CD4-positive, alpha-beta memory T cell (primary cell): ENCODE measurements around the gene RALGDS. TPM values are rescaled to one million over a fixed set of nuclear protein-coding genes. Genes with fewer than 3 reads are reported as not detected.

Source experiments
- CTCF ChIA-PET: fragments of 350-600 bp; sonication (Branson Sonifier 250); formaldehyde crosslinking; loops from one replicate; lab custom pipeline; 2021; ENCODE audit warnings: inconsistent platforms; ENCODE audit not compliant: partially characterized antibody; lab: Charles Lee
- POLR2A ChIA-PET: fragments of 350-600 bp; sonication (Branson Sonifier 250); formaldehyde crosslinking; loops from one replicate; lab custom pipeline; 2021; ENCODE audit not compliant: partially characterized antibody; lab: Charles Lee
- DNase-seq, 5 donors: peaks; one replicate each; pipeline versions ENCODE4 v3.0.0 to v3.0.0-alpha.2; 2020 to 2022; ENCODE audit warnings: mixed read lengths in 1 of 5
- H3K27ac ChIP-seq: one replicate; pipeline ENCODE4 v1.7.0; 2013; ENCODE audit warnings: low read depth, low read length
- H3K27me3 ChIP-seq: 2 replicates; pipeline ENCODE4 v1.7.0; 2013; ENCODE audit warnings: mild to moderate bottlenecking, low read length, moderate library complexity; ENCODE audit not compliant: insufficient read depth
- H3K36me3 ChIP-seq: 2 replicates; pipeline ENCODE4 v1.7.0; 2013; ENCODE audit warnings: mild to moderate bottlenecking, low read length, moderate library complexity; ENCODE audit not compliant: insufficient read depth
- H3K4me1 ChIP-seq: 2 replicates; pipeline ENCODE4 v1.7.0; 2013; ENCODE audit warnings: mild to moderate bottlenecking, low read length, moderate library complexity; ENCODE audit not compliant: insufficient read depth
- H3K4me3 ChIP-seq, 2 donors: one replicate each; pipeline ENCODE4 v1.7.0; 2013; ENCODE audit warnings: low read length in 2 of 2, mild to moderate bottlenecking in 1 of 2
- H3K9me3 ChIP-seq, 2 donors: one replicate each; pipeline ENCODE4 v1.7.0; 2013; ENCODE audit warnings: low read length in 2 of 2, control low read depth in 1 of 2; ENCODE audit not compliant: control insufficient read depth in 1 of 2
- H3K27ac Mint-ChIP-seq, 7 donors: one replicate each; pipeline ENCODE4 v1.8.0; 2020 to 2021; ENCODE audit warnings: mixed read lengths in 7 of 7, mild to moderate bottlenecking in 6 of 7, inconsistent platforms in 3 of 7, moderate library complexity in 3 of 7
- H3K27me3 Mint-ChIP-seq, 2 donors: one replicate each; pipeline ENCODE4 v1.8.0; 2020 to 2021; ENCODE audit warnings: mixed read lengths in 2 of 2
- H3K36me3 Mint-ChIP-seq, 2 donors: one replicate each; pipeline ENCODE4 v1.8.0; 2020 to 2021; ENCODE audit warnings: mixed read lengths in 2 of 2, inconsistent platforms in 1 of 2, mild to moderate bottlenecking in 1 of 2
- H3K4me1 Mint-ChIP-seq, 4 donors: one replicate each; pipeline ENCODE4 v1.8.0; 2020 to 2021; ENCODE audit warnings: mixed read lengths in 4 of 4, mild to moderate bottlenecking in 1 of 4
- H3K4me3 Mint-ChIP-seq, 8 donors: one replicate each; pipeline ENCODE4 v1.8.0; 2020 to 2021; ENCODE audit warnings: mixed read lengths in 8 of 8, mild to moderate bottlenecking in 7 of 8, moderate library complexity in 6 of 8, inconsistent platforms in 3 of 8
- H3K9me3 Mint-ChIP-seq, 8 donors: one replicate each; pipeline ENCODE4 v1.8.0; 2020 to 2021; ENCODE audit warnings: mixed read lengths in 8 of 8, mild to moderate bottlenecking in 5 of 8, inconsistent platforms in 3 of 8, moderate library complexity in 1 of 8
- intact Hi-C: fragments of 100-400 bp; cut with micrococcal nuclease; formaldehyde crosslinking; loops from one replicate; pipeline ENCODE4 v1.15.1; 2023
- polyA plus RNA-seq, 2 donors: library from polyadenylated mRNA; unstranded; fragments of 300-500 nt; fragmentation: Illumina TruSeq; gene quantifications; one replicate each; pipeline ENCODE4 v1.2.3, GENCODE V29; 2021
- total RNA-seq, 2 experiments: library from RNA; stranded (reverse); gene quantifications; one replicate each; pipeline ENCODE4 v1.2.3, GENCODE V29; 2021

Gene RALGDS
- total and polyA plus RNA-seq, 4 experiments from 2014 or later = 27.9 to 131 (median 95.2) TPM

DNA sequence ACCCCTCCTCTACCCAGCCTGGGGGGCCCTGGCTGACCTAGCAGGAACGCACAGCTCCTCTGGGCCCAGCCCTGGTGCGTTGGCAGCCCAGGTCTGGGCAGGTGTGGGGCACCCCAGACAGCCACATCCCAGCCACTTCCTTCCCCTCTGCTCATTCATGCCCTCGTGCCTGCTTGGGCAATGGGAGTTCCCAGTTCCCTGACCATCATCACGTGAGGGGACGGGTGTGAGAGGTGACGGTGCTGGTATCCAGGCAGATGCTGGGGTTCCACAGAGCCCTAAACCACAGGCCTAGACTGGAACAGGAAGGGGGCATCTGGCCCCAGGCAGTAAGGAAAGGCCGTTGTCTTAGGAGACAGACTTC, 8.4 kb downstream of the RALGDS start:
- Histone ChIP-seq H3K4me3 (no peak overlapping the region), H3K4me1 (peaks cover 55% of the 10 kb centered on the region), H3K36me3 (peaks cover 46% of the 10 kb centered on the region), H3K27ac (peak overlapping the region; percentile 36), H3K27me3 (no peaks in the 10 kb centered on the region), H3K9me3 (no peaks in the 10 kb centered on the region)
- CTCF ChIA-PET = interaction anchor here (30.1 kb wide), 1 partner anchor 39 kb away, joined by 596 read pairs; no protein-coding TSS in a partner anchor
- H3K27me3 Mint-ChIP-seq = no peaks in the 10 kb centered on the region
- H3K4me1 Mint-ChIP-seq = peaks cover 7 to 52% (median 30%) of the 10 kb centered on the region in 4 donors
- no peaks in the 10 kb centered on the region for H3K9me3 Mint-ChIP-seq
- peak overlapping the region; percentile 12 to 87 (median 76) for H3K27ac Mint-ChIP-seq
- peaks cover 8 to 39% of the 10 kb centered on the region in 2 donors for H3K36me3 Mint-ChIP-seq
- intact Hi-C loops = no loop called here
- peak in 3 of 5 donors; percentile 22 to 84 (median 35) for DNase-seq
- peak overlapping the region in 1 of 8 donors; percentile 25 for H3K4me3 Mint-ChIP-seq
- POLR2A ChIA-PET = interaction anchor here (25.7 kb wide), 1 partner anchor 35 kb away, joined by 345 read pairs; no protein-coding TSS in a partner anchor

DNA sequence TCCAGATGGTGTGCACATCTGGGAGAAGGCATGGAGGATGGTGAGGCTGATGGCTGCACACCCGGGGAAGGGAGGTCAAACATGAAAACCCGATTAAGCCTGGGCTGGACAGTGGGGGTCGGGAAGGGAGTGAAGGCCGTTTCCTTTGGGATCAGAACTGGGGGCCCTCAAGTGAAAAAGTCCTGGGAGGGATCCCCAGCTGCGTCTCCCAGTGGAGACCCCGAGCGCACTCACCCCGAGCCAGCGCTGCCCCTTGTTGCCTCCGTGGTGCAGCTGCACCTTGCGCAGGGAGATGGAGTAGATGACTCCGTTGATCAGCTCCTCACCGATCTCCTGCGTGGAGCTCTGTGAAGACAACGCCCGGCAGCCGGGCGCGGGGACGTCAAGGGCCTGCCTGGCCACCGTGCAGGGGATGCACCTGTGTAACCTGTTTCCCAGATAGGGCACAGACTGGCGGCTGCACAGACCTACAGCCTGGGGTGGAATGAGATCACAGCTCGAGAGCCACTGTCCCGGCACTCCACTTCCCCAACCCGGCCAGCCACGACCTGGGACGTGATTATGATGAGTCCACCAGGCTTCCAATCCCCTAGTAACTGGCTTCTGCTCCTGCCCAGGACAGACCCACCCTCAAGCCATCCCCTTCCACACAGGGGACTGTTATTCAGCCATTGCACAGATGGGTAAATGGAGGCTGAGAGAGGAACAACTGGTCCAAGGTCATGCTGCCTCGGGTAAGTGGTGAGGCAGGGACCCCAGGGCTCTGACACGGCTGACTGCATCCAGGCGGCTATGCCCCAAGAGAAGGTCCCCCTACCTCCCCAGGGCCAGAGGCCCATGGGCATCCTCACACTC, 9.0 kb downstream of the RALGDS start:
- Histone ChIP-seq H3K4me1 (peaks cover 49% of the 10 kb centered on the region), H3K27ac (peak overlapping the region; percentile 36), H3K4me3 (no peak overlapping the region), H3K27me3 (no peaks in the 10 kb centered on the region), H3K36me3 (peaks cover 49% of the 10 kb centered on the region), H3K9me3 (no peaks in the 10 kb centered on the region)
- Mint-ChIP-seq H3K4me1 (peaks cover 7 to 46% (median 26%) of the 10 kb centered on the region in 4 donors), H3K27ac (peak overlapping the region in 4 of 7 donors; percentile 12 to 87 (median 78)), H3K4me3 (no peak overlapping the region), H3K27me3 (no peaks in the 10 kb centered on the region), H3K9me3 (no peaks in the 10 kb centered on the region), H3K36me3 (peaks cover 9 to 41% of the 10 kb centered on the region in 2 donors)
- DNase-seq = no peak
- ChIA-PET CTCF (interaction anchor here (1.3 to 30.1 kb wide), 3 partner anchors 10 to 40 kb away, joined by 3 to 596 read pairs (median 3); no protein-coding TSS in a partner anchor), POLR2A (interaction anchor here (25.7 kb wide), 1 partner anchor 35 kb away, joined by 345 read pairs; no protein-coding TSS in a partner anchor)
- intact Hi-C loops = no loop called here

DNA sequence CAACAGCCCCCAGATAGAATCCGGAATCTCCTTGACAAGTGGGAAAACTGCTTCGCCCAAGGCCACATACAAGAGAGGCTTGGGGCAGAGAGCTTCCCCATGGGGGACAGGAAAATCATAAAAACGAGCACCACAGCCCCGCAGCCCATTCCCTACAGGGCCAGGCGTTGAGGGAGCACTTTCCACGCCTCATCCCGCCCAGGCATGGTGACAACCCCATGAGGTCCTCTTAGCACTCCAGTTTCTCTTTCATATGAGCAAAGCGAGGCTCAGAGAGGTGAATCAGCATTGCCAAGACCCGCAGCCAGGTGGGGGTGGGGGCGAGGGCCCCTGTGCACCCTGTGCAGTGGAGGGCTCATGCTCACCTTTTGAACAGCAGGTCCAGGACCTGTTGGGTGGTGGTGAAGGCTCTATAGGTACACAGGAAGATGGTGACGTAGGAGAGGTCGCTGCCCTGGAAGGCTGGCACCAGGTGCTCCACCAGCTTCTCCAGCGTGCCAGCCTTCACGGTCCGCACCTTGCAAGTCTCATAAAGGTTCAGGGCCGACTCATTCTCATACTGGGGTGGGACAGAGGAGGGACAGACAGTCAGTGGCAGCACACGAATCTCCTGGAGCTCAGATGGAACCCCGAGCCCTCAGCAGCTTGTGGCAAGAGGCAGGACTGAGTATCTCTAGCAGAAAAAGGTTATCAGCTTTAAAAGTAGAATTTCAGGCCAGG, 10.9 kb downstream of the RALGDS start:
- Histone ChIP-seq H3K9me3 (no peaks in the 10 kb centered on the region), H3K36me3 (peaks cover 62% of the 10 kb centered on the region), H3K4me3 (no peak overlapping the region), H3K27me3 (no peaks in the 10 kb centered on the region), H3K27ac (no peak overlapping the region), H3K4me1 (peaks cover 30% of the 10 kb centered on the region)
- H3K27ac Mint-ChIP-seq = peak overlapping the region in 2 of 7 donors; percentile 24 to 56
- H3K36me3 Mint-ChIP-seq = peaks cover 14 to 46% of the 10 kb centered on the region in 2 donors
- H3K9me3 Mint-ChIP-seq = no peaks in the 10 kb centered on the region
- no peak for DNase-seq
- H3K4me1 Mint-ChIP-seq = peaks cover 4 to 31% (median 16%) of the 10 kb centered on the region in 4 donors
- ChIA-PET CTCF (interaction anchor here (1.2 to 30.1 kb wide), 3 partner anchors 8 to 42 kb away, joined by 3 to 596 read pairs (median 3); no protein-coding TSS in a partner anchor), POLR2A (interaction anchor here (1.4 to 25.7 kb wide), 4 partner anchors 9 to 37 kb away, joined by 7 to 345 read pairs (median 7); partner anchors contain the start of gene RALGDS)
- intact Hi-C loops = no loop called here
- no peak overlapping the region for H3K4me3 Mint-ChIP-seq
- H3K27me3 Mint-ChIP-seq = no peaks in the 10 kb centered on the region

DNA sequence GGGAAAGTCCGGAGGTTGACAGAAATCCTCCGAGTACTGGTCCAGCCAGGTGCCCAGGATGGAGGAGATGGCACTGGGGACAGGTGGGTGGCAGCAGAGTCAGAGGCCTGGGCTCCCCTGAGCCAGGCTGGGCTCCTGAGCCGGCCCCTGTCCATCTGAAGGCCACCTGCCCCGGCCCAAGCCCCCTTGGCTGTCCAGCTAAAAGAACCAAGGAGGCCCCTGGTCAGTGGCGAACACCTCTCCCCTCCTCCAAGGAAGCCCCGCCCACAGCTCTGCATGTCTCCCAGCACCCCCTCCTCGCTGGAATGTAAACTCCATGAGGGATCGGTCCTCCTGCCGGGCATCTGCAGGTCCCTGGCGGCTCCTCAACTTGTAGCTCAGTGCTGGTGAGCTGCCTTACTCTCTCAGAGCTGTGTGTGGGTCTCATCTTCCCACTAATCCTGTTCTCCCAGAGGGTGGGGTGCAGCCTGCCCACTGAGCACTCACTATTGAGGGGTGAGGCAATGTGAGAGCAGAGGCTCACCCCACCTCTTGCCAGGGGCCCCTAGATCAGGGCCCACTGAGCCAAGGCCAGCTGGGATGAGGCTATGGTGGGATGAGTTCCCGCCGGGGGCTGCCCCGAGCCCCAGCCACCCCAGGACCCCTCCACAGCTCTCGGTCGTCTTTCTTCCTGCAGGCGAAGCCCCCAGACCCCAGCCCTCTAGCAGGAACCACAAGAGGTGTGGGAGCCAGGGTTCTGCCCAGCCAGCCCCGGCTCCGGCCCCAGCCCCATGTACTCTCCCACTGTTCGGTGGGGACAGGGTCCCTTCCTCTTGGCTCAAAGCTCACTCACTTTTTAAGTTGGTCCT, 12.0 kb downstream of the RALGDS start:
- no peaks in the 10 kb centered on the region for H3K27me3 ChIP-seq
- peak in 1 of 5 donors; percentile 16 for DNase-seq
- peaks cover 70% of the 10 kb centered on the region for H3K36me3 ChIP-seq
- peaks cover 2 to 21% (median 10%) of the 10 kb centered on the region in 4 donors for H3K4me1 Mint-ChIP-seq
- no peaks in the 10 kb centered on the region for H3K9me3 ChIP-seq
- H3K4me3 ChIP-seq = no peak overlapping the region
- H3K27ac Mint-ChIP-seq = peak overlapping the region in 2 of 7 donors; percentile 41 to 72
- H3K4me1 ChIP-seq = peaks cover 19% of the 10 kb centered on the region
- POLR2A ChIA-PET = interaction anchor here (1.0 to 25.7 kb wide), 4 partner anchors 12 to 78 kb away, joined by 3 to 345 read pairs (median 6); partner anchors contain the start of genes GTF3C5 and RALGDS
- intact Hi-C loops = no loop called here
- H3K27me3 Mint-ChIP-seq = no peaks in the 10 kb centered on the region
- no peak overlapping the region for H3K4me3 Mint-ChIP-seq
- H3K9me3 Mint-ChIP-seq = no peaks in the 10 kb centered on the region
- CTCF ChIA-PET = interaction anchor here (30.1 kb wide), 1 partner anchor 43 kb away, joined by 596 read pairs; no protein-coding TSS in a partner anchor
- H3K27ac ChIP-seq = no peak overlapping the region
- peaks cover 17 to 55% of the 10 kb centered on the region in 2 donors for H3K36me3 Mint-ChIP-seq

DNA sequence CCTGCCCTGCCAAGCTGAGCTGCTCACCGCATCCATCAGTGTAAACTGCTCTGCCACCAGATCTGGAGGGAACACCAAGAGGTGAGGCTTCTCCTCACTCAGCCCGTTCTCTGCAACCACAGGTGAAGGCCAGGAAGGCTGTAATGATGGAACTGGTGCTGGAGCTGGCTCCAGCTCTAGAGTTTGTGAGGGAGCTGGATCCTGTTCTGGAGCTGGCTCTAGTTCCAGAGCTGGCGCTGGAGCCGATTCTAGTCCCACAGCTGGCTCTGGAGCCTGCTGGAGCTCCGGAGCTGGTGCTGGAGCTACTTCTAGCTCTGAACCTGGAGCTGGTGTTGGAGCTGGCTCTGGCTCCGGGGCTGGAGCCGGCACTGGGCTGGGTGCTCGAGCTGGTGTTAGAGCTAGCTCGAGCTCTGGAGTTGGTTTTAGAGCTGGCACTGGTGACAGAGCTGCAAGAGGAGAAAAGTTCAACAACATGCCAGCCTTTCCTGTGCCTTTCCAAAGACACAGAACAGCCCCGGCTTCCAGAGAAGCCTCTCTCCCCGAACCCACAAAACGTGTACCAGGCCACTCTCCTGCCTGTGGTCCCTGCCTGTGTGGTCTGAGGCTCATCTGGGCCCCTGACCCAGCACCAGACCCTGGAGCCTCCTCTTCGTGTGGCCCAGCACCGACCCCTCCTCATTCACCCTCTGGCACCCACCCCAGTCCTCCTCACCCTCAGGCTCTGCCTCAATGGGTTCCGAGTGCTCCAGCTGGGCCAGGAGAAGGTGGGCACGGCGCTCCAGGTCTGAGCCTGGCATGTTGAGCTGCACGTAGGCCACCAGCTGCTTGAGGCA, 12.9 kb downstream of the RALGDS start:
- intact Hi-C loops = no loop called here
- H3K4me1 Mint-ChIP-seq = peaks cover 2 to 12% (median 5%) of the 10 kb centered on the region in 4 donors
- no peak overlapping the region for H3K27ac Mint-ChIP-seq
- no peak overlapping the region for H3K4me3 Mint-ChIP-seq
- POLR2A ChIA-PET = interaction anchor here (1.0 to 25.7 kb wide), 5 partner anchors 9 to 77 kb away, joined by 3 to 345 read pairs (median 5); partner anchors contain the start of genes GTF3C5 and RALGDS
- no peaks in the 10 kb centered on the region for H3K9me3 Mint-ChIP-seq
- peak in 1 of 5 donors; percentile 13 for DNase-seq
- no peak overlapping the region for H3K4me3 ChIP-seq
- H3K36me3 Mint-ChIP-seq = peaks cover 18 to 55% of the 10 kb centered on the region in 2 donors
- peaks cover 79% of the 10 kb centered on the region for H3K36me3 ChIP-seq
- H3K4me1 ChIP-seq = peaks cover 11% of the 10 kb centered on the region
- CTCF ChIA-PET = interaction anchor here (0.6 to 30.1 kb wide), 3 partner anchors 44 to 273 kb away, joined by 3 to 596 read pairs (median 6); no protein-coding TSS in a partner anchor
- H3K9me3 ChIP-seq = no peaks in the 10 kb centered on the region
- H3K27ac ChIP-seq = no peak overlapping the region
- no peaks in the 10 kb centered on the region for H3K27me3 Mint-ChIP-seq
- no peaks in the 10 kb centered on the region for H3K27me3 ChIP-seq
